ENCODE results near the gene ITGA1.
"Not testable (repeated sequence)": the region's sequence is repeated elsewhere in the genome, so short reads cannot be mapped to it uniquely, and the experiment has no call there.

Gene ITGA1

GRCh38 chr5:52800394-52801213, 12.9 kb downstream of the ITGA1 start:
- peak; percentile 32 to 33 for DNase-seq (ENCODE audit: low read depth in 1 of 2, low spot score in 1 of 2)

- no peak for DNase-seq (ENCODE audit: low read depth in 1 of 2, low spot score in 1 of 2)
Measured at GRCh38 chr5:52801329-52801728, 13.6 kb downstream of the ITGA1 start.

- no peak for DNase-seq (ENCODE audit: low read depth in 1 of 2, low spot score in 1 of 2)
Measured at GRCh38 chr5:52802272-52802973, 14.7 kb downstream of the ITGA1 start.

- no peak for DNase-seq (ENCODE audit: low read depth in 1 of 2, low spot score in 1 of 2)
Measured at GRCh38 chr5:52802974-52803336, 15.2 kb downstream of the ITGA1 start.

GRCh38 chr5:52804387-52804791, 16.7 kb downstream of the ITGA1 start:
- no peak for DNase-seq (ENCODE audit: low read depth in 1 of 2, low spot score in 1 of 2)

- DNase-seq (ENCODE audit: low read depth in 1 of 2, low spot score in 1 of 2), result no peak
Measured at GRCh38 chr5:52804981-52805380, 17.3 kb downstream of the ITGA1 start.

- DNase-seq (ENCODE audit: low read depth in 1 of 2, low spot score in 1 of 2), result no peak
Measured at GRCh38 chr5:52805615-52806014, 17.9 kb downstream of the ITGA1 start.

- no peak for DNase-seq (ENCODE audit: low read depth in 1 of 2, low spot score in 1 of 2)
Measured at GRCh38 chr5:52807037-52807436, 19.3 kb downstream of the ITGA1 start.

GRCh38 chr5:52807723-52808122, 20.0 kb downstream of the ITGA1 start:
- DNase-seq (ENCODE audit: low read depth in 1 of 2, low spot score in 1 of 2), result no peak

GRCh38 chr5:52808316-52808901, 20.7 kb downstream of the ITGA1 start:
- no peak for DNase-seq (ENCODE audit: low read depth in 1 of 2, low spot score in 1 of 2)

- no peak for DNase-seq (ENCODE audit: low read depth in 1 of 2, low spot score in 1 of 2)
Measured at GRCh38 chr5:52809884-52810283, 22.2 kb downstream of the ITGA1 start.

- DNase-seq (ENCODE audit: low read depth in 1 of 2, low spot score in 1 of 2), result no peak
Measured at GRCh38 chr5:52810426-52810825, 22.7 kb downstream of the ITGA1 start.

- no peak for DNase-seq (ENCODE audit: low read depth in 1 of 2, low spot score in 1 of 2)
Measured at GRCh38 chr5:52811067-52811749, 23.5 kb downstream of the ITGA1 start.

GRCh38 chr5:52814352-52815148, 26.8 kb downstream of the ITGA1 start:
- no peak for DNase-seq (ENCODE audit: low read depth in 1 of 2, low spot score in 1 of 2)

GRCh38 chr5:52817818-52818217, 30.1 kb downstream of the ITGA1 start:
- no peak for DNase-seq (ENCODE audit: low read depth in 1 of 2, low spot score in 1 of 2)

- no peak for DNase-seq (ENCODE audit: low read depth in 1 of 2, low spot score in 1 of 2)
Measured at GRCh38 chr5:52818360-52818759, 30.6 kb downstream of the ITGA1 start.

GRCh38 chr5:52818807-52819206, 31.1 kb downstream of the ITGA1 start:
- DNase-seq (ENCODE audit: low read depth in 1 of 2, low spot score in 1 of 2), result not testable (repeated sequence)

- DNase-seq (ENCODE audit: low read depth in 1 of 2, low spot score in 1 of 2), result no peak
Measured at GRCh38 chr5:52821901-52822300, 34.2 kb downstream of the ITGA1 start.

GRCh38 chr5:52822437-52822836, 34.7 kb downstream of the ITGA1 start:
- DNase-seq (ENCODE audit: low read depth in 1 of 2, low spot score in 1 of 2), result no peak

- no peak for DNase-seq (ENCODE audit: low read depth in 1 of 2, low spot score in 1 of 2)
Measured at GRCh38 chr5:52824827-52825226, 37.1 kb downstream of the ITGA1 start.

GRCh38 chr5:52825826-52826225, 38.1 kb downstream of the ITGA1 start:
- DNase-seq (ENCODE audit: low read depth in 1 of 2, low spot score in 1 of 2), result no peak

Data from activated CD4-positive, alpha-beta T cell treated with anti-CD3 and anti-CD28 coated beads, Interleukin-2, amount 50 U/mL, for 24 hours (primary cell).